ENCODE data around the gene SNRNP40. TPM values are rescaled to one million over a fixed set of nuclear protein-coding genes. Genes with fewer than 3 reads are reported as not detected.
"Not testable (repeated sequence)": the region's sequence is repeated elsewhere in the genome, so short reads cannot be mapped to it uniquely, and the experiment has no call there.

Gene SNRNP40
- total RNA-seq, 1 donor from 2014 or later: 70.7 TPM

DNA sequence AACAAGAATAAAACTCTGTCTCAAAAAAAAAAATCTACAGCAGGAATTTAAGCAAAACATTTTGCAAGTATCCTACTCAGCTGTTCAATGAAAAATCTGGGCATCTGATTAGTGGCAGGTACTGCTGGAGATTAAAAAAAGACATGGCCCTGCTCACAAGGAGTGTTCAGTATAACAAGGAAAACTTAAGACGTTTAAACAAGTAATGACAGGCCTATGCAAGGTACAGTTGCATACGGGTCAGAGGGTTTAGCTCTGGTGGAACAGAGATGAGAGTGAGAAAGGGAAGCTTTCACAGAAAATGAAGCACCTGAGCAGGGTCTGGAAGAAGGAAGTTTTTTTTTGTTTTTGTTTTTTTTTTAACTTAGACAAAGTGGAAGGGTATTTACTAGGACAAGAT, 23.0 kb downstream of the SNRNP40 start:
- Mint-ChIP-seq H3K4me3 (no peak overlapping the region), H3K9me3 (no peaks in the 10 kb centered on the region), H3K27ac (peak overlapping the region; percentile 11), H3K36me3 (peaks cover 45% of the 10 kb centered on the region), H3K27me3 (ENCODE audit: low read depth) (no peaks in the 10 kb centered on the region), H3K4me1 (peaks cover 3% of the 10 kb centered on the region)
- no peak for DNase-seq (ENCODE audit: low spot score in 2 of 2, unreplicated experiment in 2 of 2)
- no peak for TF ChIP-seq CTCF (IDR thresholded peaks at IDR 0.05; ENCODE audit: unreplicated experiment)

DNA sequence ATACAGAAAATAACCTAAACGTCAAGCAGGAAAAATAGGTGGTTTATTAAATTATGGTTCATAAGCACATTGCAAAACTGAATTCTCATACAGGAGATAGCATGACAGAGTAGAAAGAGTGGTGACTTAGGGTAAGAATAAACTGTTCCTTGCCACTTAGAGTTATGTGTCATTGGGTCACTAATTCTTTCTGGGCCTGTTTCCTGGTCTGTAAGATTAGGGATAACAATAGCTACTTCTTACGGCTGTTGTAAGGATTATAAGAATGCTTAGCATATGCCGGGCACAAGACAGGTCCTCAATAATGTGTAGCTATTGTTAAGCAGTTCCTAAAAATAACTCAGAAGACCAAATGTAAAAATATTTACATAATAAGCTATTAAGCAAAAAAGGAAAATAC, 24.2 kb downstream of the SNRNP40 start:
- H3K36me3 Mint-ChIP-seq: peaks cover 43% of the 10 kb centered on the region
- H3K27ac Mint-ChIP-seq: no peak overlapping the region
- no peak overlapping the region for H3K4me3 Mint-ChIP-seq
- peaks cover 3% of the 10 kb centered on the region for H3K4me1 Mint-ChIP-seq
- no peak for DNase-seq (ENCODE audit: low spot score in 2 of 2, unreplicated experiment in 2 of 2)
- no peaks in the 10 kb centered on the region for H3K27me3 Mint-ChIP-seq (ENCODE audit: low read depth)
- TF ChIP-seq CTCF (IDR thresholded peaks at IDR 0.05; ENCODE audit: unreplicated experiment): no peak
- H3K9me3 Mint-ChIP-seq: no peaks in the 10 kb centered on the region

- Mint-ChIP-seq H3K27ac (no peak overlapping the region), H3K27me3 (ENCODE audit: low read depth) (no peaks in the 10 kb centered on the region), H3K9me3 (no peaks in the 10 kb centered on the region), H3K4me1 (no peaks in the 10 kb centered on the region), H3K36me3 (peaks cover 34% of the 10 kb centered on the region), H3K4me3 (no peak overlapping the region)
- DNase-seq (ENCODE audit: low spot score in 2 of 2, unreplicated experiment in 2 of 2): no peak
- no peak for TF ChIP-seq CTCF (IDR thresholded peaks at IDR 0.05; ENCODE audit: unreplicated experiment)
Observed at GRCh38 chr1:31266547-31266946, 30.0 kb downstream of the SNRNP40 start.

- Mint-ChIP-seq H3K4me3 (no peak overlapping the region), H3K9me3 (no peaks in the 10 kb centered on the region), H3K27ac (no peak overlapping the region), H3K4me1 (no peaks in the 10 kb centered on the region), H3K27me3 (ENCODE audit: low read depth) (no peaks in the 10 kb centered on the region), H3K36me3 (peaks cover 30% of the 10 kb centered on the region)
- TF ChIP-seq CTCF (IDR thresholded peaks at IDR 0.05; ENCODE audit: unreplicated experiment): no peak
- DNase-seq (ENCODE audit: low spot score in 2 of 2, unreplicated experiment in 2 of 2): no peak
Observed at GRCh38 chr1:31264790-31265386, 31.7 kb downstream of the SNRNP40 start.

GRCh38 chr1:31263408-31263807, 33.2 kb downstream of the SNRNP40 start:
- Mint-ChIP-seq H3K4me1 (no peaks in the 10 kb centered on the region), H3K36me3 (peaks cover 26% of the 10 kb centered on the region), H3K27ac (peak overlapping the region; percentile 47), H3K9me3 (no peaks in the 10 kb centered on the region), H3K27me3 (ENCODE audit: low read depth) (no peaks in the 10 kb centered on the region), H3K4me3 (no peak overlapping the region)
- no peak for DNase-seq (ENCODE audit: low spot score in 2 of 2, unreplicated experiment in 2 of 2)
- no peak for TF ChIP-seq CTCF (IDR thresholded peaks at IDR 0.05; ENCODE audit: unreplicated experiment)

DNA sequence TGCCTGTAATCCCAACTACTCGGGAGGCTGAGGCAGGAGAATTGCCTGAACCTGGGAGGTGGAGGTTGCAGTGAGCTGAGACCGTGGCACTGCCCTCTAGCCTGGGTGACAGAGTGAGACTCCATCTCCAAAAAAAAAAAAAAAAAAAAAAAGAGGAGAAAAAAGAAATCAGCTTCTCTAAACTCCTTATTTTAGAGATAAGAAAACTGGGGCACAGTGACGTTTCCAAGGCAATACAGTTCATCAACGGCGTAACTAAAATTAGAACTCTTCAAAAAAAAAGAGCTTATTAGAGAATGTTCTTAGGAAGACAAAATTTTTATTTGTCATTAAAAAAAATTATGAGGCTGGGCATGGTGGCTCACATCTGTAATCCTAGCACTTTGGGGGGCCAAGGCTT, 34.2 kb downstream of the SNRNP40 start:
- not testable (repeated sequence) for H3K4me1 Mint-ChIP-seq; H3K27me3 Mint-ChIP-seq (ENCODE audit: low read depth); H3K4me3 Mint-ChIP-seq; H3K27ac Mint-ChIP-seq; DNase-seq (ENCODE audit: low spot score in 2 of 2, unreplicated experiment in 2 of 2); H3K9me3 Mint-ChIP-seq
- H3K36me3 Mint-ChIP-seq: peaks cover 31% of the 10 kb centered on the region
